GM13976 (cell line): ENCODE data around the gene SPPL2B.

Source experiments
- DNase-seq: peaks from one replicate; pipeline ENCODE4 v3.0.0; 2012; ENCODE audit warnings: low spot score
- in situ Hi-C: fragments of 300-500 bp; cut with MboI; formaldehyde crosslinking; loops from one replicate; pipeline ENCODE4 v1.12.0; 2022; ENCODE audit warnings: low sequenced_read_pairs, mixed read lengths, inconsistent platforms; ENCODE audit not compliant: unreplicated experiment
- TF ChIP-seq, protein P1 (sequence below): IDR thresholded peaks from 2 replicates; pipeline ENCODE4 v1.5.1; 2012; ENCODE audit warnings: borderline replicate concordance, mild to moderate bottlenecking; ENCODE audit not compliant: insufficient read depth; ENCODE audit errors: extremely low read depth, missing control alignments, control extremely low read depth

The SPPL2B gene

DNA sequence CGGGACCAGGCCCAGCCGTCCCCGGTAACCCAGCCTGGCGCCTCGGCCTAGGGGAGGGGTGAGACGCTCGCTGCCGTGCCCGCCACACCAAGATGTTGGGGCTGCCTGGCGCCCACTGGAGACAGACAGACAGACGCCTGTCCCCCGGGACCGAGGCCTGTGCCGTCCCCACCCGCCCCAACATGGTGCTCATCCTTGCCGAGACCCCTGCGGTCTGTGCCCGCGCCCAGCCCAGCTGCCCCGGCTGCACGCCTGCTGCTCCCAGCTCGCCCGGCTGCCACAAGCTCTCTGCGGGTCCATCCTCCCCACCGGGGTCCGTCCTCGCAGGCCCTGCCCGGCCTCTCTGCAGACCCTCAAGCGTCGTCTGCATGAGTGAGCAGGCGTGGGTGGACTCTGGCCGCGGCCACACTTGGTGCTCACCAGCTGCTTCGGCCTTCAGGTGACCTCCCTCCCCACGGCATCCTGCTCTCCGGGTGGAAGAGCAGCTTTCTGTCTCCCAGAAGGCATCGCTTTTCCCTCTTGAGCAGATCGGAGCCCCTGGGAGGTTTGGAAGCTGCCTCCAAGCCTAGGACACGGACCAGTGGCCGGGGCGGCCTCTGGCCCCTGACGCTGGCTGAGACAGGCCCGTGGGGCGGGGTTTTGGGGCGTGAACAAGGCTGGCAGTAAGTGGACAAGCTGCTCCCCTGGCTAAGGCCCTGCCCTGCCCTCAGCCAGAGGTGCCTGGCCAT, 24.8 kb downstream of the SPPL2B start:
- no peak for DNase-seq
- in situ Hi-C loops = no loop called here
- TF ChIP-seq, protein P1, sequence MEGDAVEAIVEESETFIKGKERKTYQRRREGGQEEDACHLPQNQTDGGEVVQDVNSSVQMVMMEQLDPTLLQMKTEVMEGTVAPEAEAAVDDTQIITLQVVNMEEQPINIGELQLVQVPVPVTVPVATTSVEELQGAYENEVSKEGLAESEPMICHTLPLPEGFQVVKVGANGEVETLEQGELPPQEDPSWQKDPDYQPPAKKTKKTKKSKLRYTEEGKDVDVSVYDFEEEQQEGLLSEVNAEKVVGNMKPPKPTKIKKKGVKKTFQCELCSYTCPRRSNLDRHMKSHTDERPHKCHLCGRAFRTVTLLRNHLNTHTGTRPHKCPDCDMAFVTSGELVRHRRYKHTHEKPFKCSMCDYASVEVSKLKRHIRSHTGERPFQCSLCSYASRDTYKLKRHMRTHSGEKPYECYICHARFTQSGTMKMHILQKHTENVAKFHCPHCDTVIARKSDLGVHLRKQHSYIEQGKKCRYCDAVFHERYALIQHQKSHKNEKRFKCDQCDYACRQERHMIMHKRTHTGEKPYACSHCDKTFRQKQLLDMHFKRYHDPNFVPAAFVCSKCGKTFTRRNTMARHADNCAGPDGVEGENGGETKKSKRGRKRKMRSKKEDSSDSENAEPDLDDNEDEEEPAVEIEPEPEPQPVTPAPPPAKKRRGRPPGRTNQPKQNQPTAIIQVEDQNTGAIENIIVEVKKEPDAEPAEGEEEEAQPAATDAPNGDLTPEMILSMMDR = no peak

DNA sequence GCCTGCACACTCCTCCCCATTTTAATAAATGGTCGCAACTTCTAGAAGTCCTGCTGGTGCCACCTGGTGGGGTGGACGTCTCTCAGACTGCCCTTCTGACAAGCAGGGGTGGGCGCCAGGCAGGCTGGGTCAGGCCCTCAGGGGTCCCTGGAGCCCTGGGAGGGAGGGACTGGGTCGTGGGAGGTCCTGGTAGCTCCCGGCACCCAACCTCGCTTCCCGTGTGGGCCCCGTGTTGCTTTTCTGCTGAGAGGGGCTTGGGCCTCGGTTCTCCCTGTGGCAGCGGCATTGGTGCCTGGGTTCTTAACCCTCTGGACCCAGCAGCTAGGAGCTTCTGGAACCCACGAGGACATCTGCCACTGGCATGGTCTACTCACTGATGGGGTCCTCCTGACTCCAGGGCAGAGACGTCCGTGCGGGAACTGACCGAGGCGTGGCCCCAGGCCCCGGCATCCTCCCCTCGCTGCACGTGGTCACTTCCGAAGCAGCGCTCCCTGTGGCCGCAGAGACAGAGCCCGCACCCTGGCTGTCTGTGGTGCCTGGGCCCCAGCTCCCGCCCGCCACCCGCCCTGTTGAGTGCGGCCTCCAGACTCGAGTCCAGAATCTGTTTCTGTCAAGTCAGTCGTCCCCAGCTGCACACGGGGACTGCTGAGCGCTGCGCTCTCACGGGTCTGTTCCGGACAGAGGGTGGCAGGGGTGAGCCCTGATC, 25.6 kb downstream of the SPPL2B start:
- TF ChIP-seq, protein P1 = no peak
- in situ Hi-C loops = no loop called here

DNA sequence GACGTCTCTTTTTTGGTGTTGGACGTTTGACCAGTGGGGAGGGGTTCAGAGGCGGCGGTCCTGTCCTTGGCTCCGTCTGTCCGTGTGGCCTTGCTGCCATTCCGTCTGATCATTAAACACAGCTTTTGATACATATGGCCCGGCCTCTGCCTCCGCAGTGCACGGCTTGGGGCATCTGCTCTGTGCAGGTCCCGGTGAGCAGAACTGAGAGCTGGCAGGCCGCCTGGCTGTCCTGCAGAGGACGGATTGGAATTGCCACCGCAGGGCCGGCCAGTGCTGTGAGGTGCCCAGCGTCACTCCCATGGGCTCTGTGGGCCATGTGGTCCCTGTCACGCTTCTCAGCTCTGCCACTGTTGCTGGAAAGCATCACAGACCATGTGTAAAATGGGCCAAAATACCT, 26.2 kb downstream of the SPPL2B start:
- no peak for DNase-seq
- in situ Hi-C loops = no loop called here
- TF ChIP-seq, protein P1 = no peak

More for the DNA sequence above, 25.6 kb downstream of the SPPL2B start:
- DNase-seq = no peak

DNA sequence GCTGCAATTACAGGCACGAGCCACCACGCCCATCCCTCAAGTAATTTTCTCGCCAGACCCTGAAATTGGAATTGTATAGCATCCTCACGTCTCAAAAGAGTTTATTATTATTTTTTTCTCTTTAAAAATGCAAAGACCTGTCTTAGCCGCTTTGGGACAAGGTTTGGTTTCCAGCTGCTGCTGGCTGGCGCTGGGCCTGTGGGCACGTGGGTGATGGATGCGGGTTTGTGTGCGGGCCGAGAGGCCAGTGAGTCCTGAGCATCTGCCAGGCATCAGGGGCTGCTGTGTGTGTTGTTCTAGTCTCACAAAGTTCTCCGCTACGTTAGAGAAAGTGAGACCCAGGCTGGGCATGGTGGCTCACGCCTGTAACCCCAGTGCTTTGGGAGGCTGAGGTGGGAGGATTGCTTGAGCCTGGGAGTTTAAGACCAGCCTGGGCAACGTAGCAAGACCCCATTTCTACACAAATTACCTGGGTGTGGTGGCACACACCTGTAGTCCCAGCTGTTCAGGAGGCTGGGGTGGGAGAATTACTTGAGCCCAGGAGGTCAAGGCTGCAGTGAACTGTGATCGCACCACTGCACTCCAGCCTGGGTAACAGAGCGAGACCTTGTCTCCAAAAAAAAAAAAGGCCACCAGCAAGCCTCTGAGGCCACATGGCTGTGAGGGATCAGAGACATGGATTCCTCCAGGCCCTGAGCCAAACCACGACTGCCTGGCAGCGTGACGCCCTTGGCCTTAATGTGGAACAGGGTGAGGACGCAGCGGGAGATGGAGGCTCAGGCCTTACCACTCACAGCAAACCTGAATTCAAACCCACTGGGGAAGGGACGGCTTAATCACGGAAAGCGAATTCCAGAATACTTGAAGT, 26.9 kb downstream of the SPPL2B start:
- no peak for DNase-seq
- in situ Hi-C loops = no loop called here
- TF ChIP-seq, protein P1 = no peak

DNA sequence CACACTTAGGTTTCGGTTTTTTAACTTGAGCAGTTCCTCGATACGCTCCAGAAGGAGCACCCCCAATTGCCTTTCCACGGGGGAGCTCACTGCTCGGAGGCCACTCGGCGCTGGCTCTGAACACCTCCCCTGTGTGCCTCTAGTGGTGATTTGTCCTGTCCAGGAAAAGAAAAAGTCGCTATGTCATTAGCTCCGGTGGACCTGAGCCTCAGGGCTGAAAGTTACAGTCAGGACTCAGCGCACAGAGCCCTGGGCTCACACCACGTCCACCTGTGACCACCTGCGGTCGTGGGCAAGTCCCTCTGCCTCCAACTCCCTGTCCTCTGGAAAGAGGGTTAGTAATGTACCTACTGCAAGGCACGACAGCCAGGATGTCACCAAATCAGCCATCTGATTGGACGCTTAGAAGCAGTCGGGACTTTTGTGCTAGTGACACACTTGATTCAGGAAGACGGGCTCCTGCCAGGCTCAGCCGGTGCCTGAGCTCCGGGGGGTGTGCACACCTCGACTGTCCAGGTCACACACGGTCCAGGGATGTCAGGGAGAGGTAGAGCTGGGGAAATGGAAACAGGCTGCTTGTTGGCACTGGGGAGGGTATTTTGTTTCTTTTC, 27.7 kb downstream of the SPPL2B start:
- TF ChIP-seq, protein P1 = no peak
- in situ Hi-C loops = no loop called here
- no peak for DNase-seq

DNA sequence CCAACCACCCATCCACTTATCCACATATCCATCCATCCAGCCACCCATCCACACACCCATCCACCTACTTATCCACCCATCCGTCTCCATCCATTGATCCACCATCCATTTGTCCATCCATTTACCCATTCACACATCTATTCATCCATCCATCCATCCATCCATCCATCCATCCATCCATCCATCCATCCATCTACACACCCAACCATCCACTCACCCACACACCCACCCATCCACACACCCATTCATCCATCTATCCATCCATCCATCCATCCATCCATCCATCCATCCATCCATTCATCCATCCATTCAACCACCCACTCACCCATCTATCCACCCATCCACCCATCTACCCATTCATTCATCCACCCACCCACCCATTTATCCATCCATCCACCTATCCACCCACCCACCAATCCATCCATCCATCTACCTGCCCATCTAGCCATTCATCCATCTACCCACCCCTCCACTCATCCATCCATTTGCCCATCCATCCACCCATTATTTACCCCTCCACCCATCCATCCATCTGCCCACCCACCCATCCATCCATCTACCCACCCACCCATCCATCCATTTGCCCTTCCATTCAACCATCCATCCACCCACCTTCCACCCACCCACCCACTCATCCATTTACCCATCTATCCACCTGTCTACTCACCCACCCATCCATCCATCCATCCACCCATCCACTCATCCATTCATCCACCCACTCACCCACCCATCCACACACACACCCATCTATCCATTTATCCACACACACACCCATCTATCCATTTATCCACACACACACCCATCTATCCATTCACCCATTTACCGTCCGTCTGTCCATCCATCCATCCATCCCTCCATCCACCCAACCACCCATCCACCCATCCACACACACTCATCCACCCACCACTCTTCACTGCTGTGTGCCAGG, 29.1 kb downstream of the SPPL2B start:
- DNase-seq = no peak
- TF ChIP-seq, protein P1 = no peak
- in situ Hi-C loops = no loop called here
